ENCODE measurements around the gene CDAN1.
"Not testable (repeated sequence)": the region's sequence is repeated elsewhere in the genome, so short reads cannot be mapped to it uniquely, and the experiment has no call there.

Gene CDAN1

GRCh38 chr15:42736793-42737528 is at the start of gene CDAN1:
TSS of gene CDAN1 (minus strand) at chr15:42737128. CDS start at chr15:42737102, 26 bp downstream.
- ATAC-seq = peak; percentile 96
- DNase-seq = peak; percentile 96

GRCh38 chr15:42785569-42785968 is 48.6 kb upstream of the CDAN1 start:
- DNase-seq (no peak), ATAC-seq (no peak)

GRCh38 chr15:42784705-42785104 is 47.8 kb upstream of the CDAN1 start:
- ATAC-seq (no peak), DNase-seq (no peak)

- no peak for DNase-seq
- ATAC-seq = no peak
These were observed 45.8 kb upstream of the CDAN1 start for GRCh38 chr15:42782716-42783115.

GRCh38 chr15:42775416-42775815 is 38.5 kb upstream of the CDAN1 start:
- ATAC-seq (no peak), DNase-seq (no peak)

- DNase-seq = no peak
- no peak for ATAC-seq
These were observed 36.0 kb upstream of the CDAN1 start for GRCh38 chr15:42772901-42773300.

- DNase-seq (no peak), ATAC-seq (no peak)
These were observed 35.2 kb upstream of the CDAN1 start for GRCh38 chr15:42772144-42772543.

GRCh38 chr15:42766109-42766508 is 29.2 kb upstream of the CDAN1 start:
- not testable (repeated sequence) for DNase-seq, ATAC-seq

- ATAC-seq, DNase-seq: not testable (repeated sequence)
These were observed 27.3 kb upstream of the CDAN1 start for GRCh38 chr15:42764154-42764731.

GRCh38 chr15:42761813-42762212 is 24.9 kb upstream of the CDAN1 start:
- ATAC-seq, DNase-seq: not testable (repeated sequence)

GRCh38 chr15:42760759-42761158 is 23.8 kb upstream of the CDAN1 start:
- no peak for DNase-seq
- ATAC-seq = no peak

GRCh38 chr15:42759093-42759492 is 22.2 kb upstream of the CDAN1 start:
- DNase-seq (no peak), ATAC-seq (no peak)

- ATAC-seq (no peak), DNase-seq (no peak)
These were observed 13.4 kb upstream of the CDAN1 start for GRCh38 chr15:42750306-42750705.

GRCh38 chr15:42749266-42749665 is 12.3 kb upstream of the CDAN1 start:
- ATAC-seq (no peak), DNase-seq (no peak)

- no peak for ATAC-seq
- no peak for DNase-seq
These were observed 7.3 kb upstream of the CDAN1 start for GRCh38 chr15:42744195-42744594.

GRCh38 chr15:42742149-42742548 is 5.2 kb upstream of the CDAN1 start:
- no peak for ATAC-seq
- DNase-seq = no peak

- DNase-seq (no peak), ATAC-seq (no peak)
These were observed 4.8 kb upstream of the CDAN1 start for GRCh38 chr15:42741710-42742109.

- DNase-seq (no peak), ATAC-seq (no peak)
These were observed 801 bp upstream of the CDAN1 start for GRCh38 chr15:42737529-42738328.

- peak; percentile 22 for ATAC-seq
- DNase-seq = peak; percentile 18
These were observed 643 bp downstream of the CDAN1 start for GRCh38 chr15:42736178-42736792.

GRCh38 chr15:42735382-42736165 is 1.4 kb downstream of the CDAN1 start:
- DNase-seq (no peak), ATAC-seq (no peak)

- ATAC-seq (no peak), DNase-seq (no peak)
These were observed 2.8 kb downstream of the CDAN1 start for GRCh38 chr15:42734076-42734672.
